A549 (cell line): ENCODE data around the gene PHF21A.
"Not testable (repeated sequence)": the region's sequence is repeated elsewhere in the genome, so short reads cannot be mapped to it uniquely, and the experiment has no call there.

Experiments used
- EP300 ChIP-seq, 2 experiments: fragments of >200 bp; sonication (Bioruptor Twin); formaldehyde crosslinking; IDR thresholded peaks; 2 replicates in 1 of 2; 3 replicates in 1 of 2; pipeline ENCODE4 v1.6.1; 2016 to 2017
- GATA3 ChIP-seq: IDR thresholded peaks from 2 replicates; pipeline ENCODE4 v1.6.1; 2012; ENCODE audit warnings: borderline replicate concordance
- MAZ ChIP-seq: fragments of 150-350 bp; IDR thresholded peaks from 2 replicates; pipeline ENCODE4 v1.6.1; 2014; ENCODE audit warnings: antibody characterized with exemption, low read depth, low read length, borderline replicate concordance
- NFE2L2 ChIP-seq: fragments of 150-350 bp; conservative IDR thresholded peaks from 2 replicates; pipeline ENCODE4 v1.6.1; 2014; ENCODE audit warnings: low read length
- PHF8 ChIP-seq: fragments of 200-600 bp; sonication (generic); IDR thresholded peaks from 2 replicates; pipeline ENCODE4 v1.6.1; 2016; ENCODE audit warnings: low read depth, mild to moderate bottlenecking, antibody characterized with exemption, moderate library complexity, borderline replicate concordance
- RFX5 ChIP-seq: fragments of 450-650 bp; IDR thresholded peaks from 2 replicates; pipeline ENCODE4 v1.7.1; 2014; ENCODE audit warnings: antibody characterized with exemption, mild to moderate bottlenecking, moderate library complexity
- TF ChIP-seq, protein P1 (sequence below): fragments of >200 bp; sonication (Bioruptor Twin); formaldehyde crosslinking; IDR thresholded peaks from 3 replicates; pipeline ENCODE4 v1.5.1; 2016
- TF ChIP-seq, protein P2 (sequence below): fragments of 250-450 bp; sonication (Bioruptor Pico); IDR thresholded peaks from 2 replicates; pipeline ENCODE4 v1.5.0; 2021; ENCODE audit warnings: mild to moderate bottlenecking, moderate library complexity, borderline replicate concordance

DNA sequence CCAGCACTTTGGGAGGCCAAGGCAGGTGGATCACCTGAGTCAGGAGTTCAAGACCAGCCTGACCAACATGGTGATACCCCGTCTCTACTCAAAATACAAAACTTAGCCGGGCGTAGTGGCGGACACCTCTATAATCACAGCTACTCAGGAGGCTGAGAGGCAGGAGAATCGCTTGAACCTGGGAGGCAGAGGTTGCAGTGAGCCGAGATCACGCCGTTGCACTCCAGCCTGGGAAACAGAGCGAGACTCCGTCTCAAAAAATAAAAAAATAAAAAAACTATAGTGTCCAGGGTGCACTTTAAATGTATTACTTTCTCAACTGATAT lies 4.6 kb downstream of the PHF21A start:
- TF ChIP-seq MAZ; GATA3; RFX5; NFE2L2; EP300 (IDR thresholded peaks at IDR 0.05); PHF8: not testable (repeated sequence)
- TF ChIP-seq, protein P1, sequence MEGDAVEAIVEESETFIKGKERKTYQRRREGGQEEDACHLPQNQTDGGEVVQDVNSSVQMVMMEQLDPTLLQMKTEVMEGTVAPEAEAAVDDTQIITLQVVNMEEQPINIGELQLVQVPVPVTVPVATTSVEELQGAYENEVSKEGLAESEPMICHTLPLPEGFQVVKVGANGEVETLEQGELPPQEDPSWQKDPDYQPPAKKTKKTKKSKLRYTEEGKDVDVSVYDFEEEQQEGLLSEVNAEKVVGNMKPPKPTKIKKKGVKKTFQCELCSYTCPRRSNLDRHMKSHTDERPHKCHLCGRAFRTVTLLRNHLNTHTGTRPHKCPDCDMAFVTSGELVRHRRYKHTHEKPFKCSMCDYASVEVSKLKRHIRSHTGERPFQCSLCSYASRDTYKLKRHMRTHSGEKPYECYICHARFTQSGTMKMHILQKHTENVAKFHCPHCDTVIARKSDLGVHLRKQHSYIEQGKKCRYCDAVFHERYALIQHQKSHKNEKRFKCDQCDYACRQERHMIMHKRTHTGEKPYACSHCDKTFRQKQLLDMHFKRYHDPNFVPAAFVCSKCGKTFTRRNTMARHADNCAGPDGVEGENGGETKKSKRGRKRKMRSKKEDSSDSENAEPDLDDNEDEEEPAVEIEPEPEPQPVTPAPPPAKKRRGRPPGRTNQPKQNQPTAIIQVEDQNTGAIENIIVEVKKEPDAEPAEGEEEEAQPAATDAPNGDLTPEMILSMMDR = not testable (repeated sequence)
- TF ChIP-seq, protein P2, sequence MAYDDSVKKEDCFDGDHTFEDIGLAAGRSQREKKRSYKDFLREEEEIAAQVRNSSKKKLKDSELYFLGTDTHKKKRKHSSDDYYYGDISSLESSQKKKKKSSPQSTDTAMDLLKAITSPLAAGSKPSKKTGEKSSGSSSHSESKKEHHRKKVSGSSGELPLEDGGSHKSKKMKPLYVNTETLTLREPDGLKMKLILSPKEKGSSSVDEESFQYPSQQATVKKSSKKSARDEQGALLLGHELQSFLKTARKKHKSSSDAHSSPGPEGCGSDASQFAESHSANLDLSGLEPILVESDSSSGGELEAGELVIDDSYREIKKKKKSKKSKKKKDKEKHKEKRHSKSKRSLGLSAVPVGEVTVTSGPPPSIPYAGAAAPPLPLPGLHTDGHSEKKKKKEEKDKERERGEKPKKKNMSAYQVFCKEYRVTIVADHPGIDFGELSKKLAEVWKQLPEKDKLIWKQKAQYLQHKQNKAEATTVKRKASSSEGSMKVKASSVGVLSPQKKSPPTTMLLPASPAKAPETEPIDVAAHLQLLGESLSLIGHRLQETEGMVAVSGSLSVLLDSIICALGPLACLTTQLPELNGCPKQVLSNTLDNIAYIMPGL (CRISPR knock-in tag) = not testable (repeated sequence)
